ENCODE results near the gene SNAI3. TPM values are rescaled to one million over a fixed set of nuclear protein-coding genes. Genes with fewer than 3 reads are reported as not detected.

SNAI3 gene
- total and polyA plus RNA-seq, 2 of the 8 experiments (the other 6 are each of a cell fraction or from before 2014, with no cell fraction given) = 8.5 to 13.3 TPM

DNA sequence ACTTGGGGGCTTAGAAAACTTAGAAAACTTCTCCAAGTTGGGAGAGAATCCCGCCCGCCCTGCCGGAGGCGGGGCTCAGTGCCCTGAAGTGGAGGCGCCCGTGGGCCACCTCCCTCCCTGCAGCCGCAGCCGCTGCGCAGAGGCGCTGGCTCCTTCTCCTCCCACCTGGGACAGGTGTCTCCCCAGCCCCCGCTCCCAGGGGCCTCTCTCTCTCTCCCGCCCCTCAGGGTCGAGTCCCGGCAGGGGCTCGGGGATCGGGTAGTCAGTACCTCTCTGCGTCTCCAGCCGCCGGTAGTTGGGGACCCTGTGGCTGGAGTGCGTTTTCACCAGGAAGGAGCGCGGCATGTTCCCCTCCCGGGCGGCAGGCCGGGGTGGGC, 257 bp downstream of the SNAI3 start:
- H3K23me2 ChIP-seq (ENCODE audit: low read depth, low read length) = peaks cover 13% of the 10 kb centered on the region; the same call in 1 of the 2 replicates
- CTCF ChIA-PET (ENCODE audit: partially characterized antibody) = interaction anchor here (0.8 to 5.7 kb wide), 6 partner anchors 13 to 123 kb away, joined by 3 to 87 read pairs (median 5); no protein-coding TSS in a partner anchor
- 4% methylated on average over 14 of the region's 25 CpGs; no CpG with 5 or more reads in 1 of the 2 experiments for WGBS, 2 experiments (ENCODE audit: extremely low coverage in 1 of 2, insufficient coverage in 1 of 2, insufficient read length in 1 of 2, insufficient replicate concordance in 2 of 2, low coverage in 1 of 2, low lambda C conversion rate in 2 of 2, missing lambda C conversion rate in 1 of 2)
- no peak overlapping the region for H3K14ac ChIP-seq (ENCODE audit: insufficient read length)
- H2BK5ac ChIP-seq (ENCODE audit: low read depth, low read length) = 0 out of 2 replicates have a peak overlapping the region, but pooled peaks have one; percentile 35
- no peaks in the 10 kb centered on the region for H3K79me2 ChIP-seq (ENCODE audit: control insufficient read depth in 1 of 2, insufficient read depth in 2 of 2, low read length in 2 of 2)
- H4K5ac ChIP-seq (ENCODE audit: insufficient read length, low read depth, low read length) = no peak overlapping the region
- no peak overlapping the region for H2BK120ac ChIP-seq (replicated peaks; ENCODE audit: low read depth, low read length)
- H2AK5ac ChIP-seq (ENCODE audit: low read depth, low read length) = no peak overlapping the region
- no peaks in the 10 kb centered on the region for H3K36me3 ChIP-seq (ENCODE audit: control insufficient read depth in 2 of 4, insufficient read depth in 4 of 4, low read length in 3 of 4)
- H3K27me3 ChIP-seq (replicated peaks in 1 of 4; ENCODE audit: control insufficient read depth in 3 of 4, extremely low read depth in 1 of 4, insufficient read depth in 3 of 4, low read length in 3 of 4) = peaks cover 0 to 12% (median 9%) of the 10 kb centered on the region in 4 experiments; a peak in 3 of 7 replicates
- no peak for DNase-seq (ENCODE audit: low read depth in 1 of 2, low spot score in 2 of 2)
- H2AFZ ChIP-seq (ENCODE audit: low read length) = no peak overlapping the region
- peak overlapping the region; percentile 69 to 95 for H3K4me2 ChIP-seq (ENCODE audit: insufficient read depth in 1 of 2, low read depth in 2 of 2, low read length in 2 of 2)
- no peak for FAIRE-seq
- H2BK12ac ChIP-seq (ENCODE audit: low read depth, low read length) = no peak overlapping the region
- H3K9me3 ChIP-seq (ENCODE audit: insufficient read depth in 2 of 2, low read depth in 1 of 2, low read length in 1 of 2) = no peaks in the 10 kb centered on the region
- no peak overlapping the region for H2BK15ac ChIP-seq (ENCODE audit: low read length)
- peak overlapping the region; percentile 61 to 77 (median 69) for H3K4me3 ChIP-seq (ENCODE audit: extremely low read depth in 1 of 4, insufficient read depth in 2 of 4, low read depth in 3 of 4, low read length in 4 of 4)
- H4K91ac ChIP-seq (replicated peaks; ENCODE audit: insufficient read length, low read length) = no peak overlapping the region
- peaks cover 0 to 3% of the 10 kb centered on the region in 2 experiments for H4K20me1 ChIP-seq (replicated peaks in 1 of 2; ENCODE audit: control insufficient read depth in 1 of 2, insufficient read depth in 2 of 2, low read length in 2 of 2)
- no peak overlapping the region for H2BK20ac ChIP-seq (ENCODE audit: low read length)
- H3K27ac ChIP-seq (ENCODE audit: low read depth, low read length) = no peak overlapping the region
- peak overlapping the region; percentile 28 for H4K8ac ChIP-seq (ENCODE audit: extremely low read depth, insufficient read depth, low read length)
- H3K56ac ChIP-seq (replicated peaks; ENCODE audit: insufficient read length, low read depth, low read length) = no peak overlapping the region
- H3K4ac ChIP-seq (replicated peaks; ENCODE audit: insufficient read length, low read depth, low read length) = no peak overlapping the region
- peak overlapping the region; percentile 78 for H3K18ac ChIP-seq (ENCODE audit: extremely low read depth, low read length)
- H3K79me1 ChIP-seq (ENCODE audit: low read depth, low read length) = no peaks in the 10 kb centered on the region
- POLR2A ChIA-PET (ENCODE audit: partially characterized antibody) = interaction anchor here (0.6 to 2.3 kb wide), 5 partner anchors 14 to 177 kb away, joined by 3 to 6 read pairs (median 4); partner anchors contain the start of gene MVD
- H3K4me1 ChIP-seq (replicated peaks in 1 of 4; ENCODE audit: control insufficient read depth in 3 of 4, insufficient read depth in 4 of 4, low read length in 3 of 4) = peaks cover 0 to 8% (median 6%) of the 10 kb centered on the region in 4 experiments; a peak in 6 of 7 replicates
- no peak overlapping the region for H3K23ac ChIP-seq (ENCODE audit: insufficient read length)
- peak overlapping the region in 1 of 4 experiments; percentile 41; a peak in 1 of 7 replicates for H3K9ac ChIP-seq (replicated peaks in 1 of 4; ENCODE audit: extremely low read depth in 1 of 4, low read depth in 3 of 4, low read length in 3 of 4)
- TF ChIP-seq, protein P1, sequence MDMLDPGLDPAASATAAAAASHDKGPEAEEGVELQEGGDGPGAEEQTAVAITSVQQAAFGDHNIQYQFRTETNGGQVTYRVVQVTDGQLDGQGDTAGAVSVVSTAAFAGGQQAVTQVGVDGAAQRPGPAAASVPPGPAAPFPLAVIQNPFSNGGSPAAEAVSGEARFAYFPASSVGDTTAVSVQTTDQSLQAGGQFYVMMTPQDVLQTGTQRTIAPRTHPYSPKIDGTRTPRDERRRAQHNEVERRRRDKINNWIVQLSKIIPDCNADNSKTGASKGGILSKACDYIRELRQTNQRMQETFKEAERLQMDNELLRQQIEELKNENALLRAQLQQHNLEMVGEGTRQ (IDR thresholded peaks at IDR 0.05; ENCODE audit: low read length) = no peak
- TF ChIP-seq, protein P2, sequence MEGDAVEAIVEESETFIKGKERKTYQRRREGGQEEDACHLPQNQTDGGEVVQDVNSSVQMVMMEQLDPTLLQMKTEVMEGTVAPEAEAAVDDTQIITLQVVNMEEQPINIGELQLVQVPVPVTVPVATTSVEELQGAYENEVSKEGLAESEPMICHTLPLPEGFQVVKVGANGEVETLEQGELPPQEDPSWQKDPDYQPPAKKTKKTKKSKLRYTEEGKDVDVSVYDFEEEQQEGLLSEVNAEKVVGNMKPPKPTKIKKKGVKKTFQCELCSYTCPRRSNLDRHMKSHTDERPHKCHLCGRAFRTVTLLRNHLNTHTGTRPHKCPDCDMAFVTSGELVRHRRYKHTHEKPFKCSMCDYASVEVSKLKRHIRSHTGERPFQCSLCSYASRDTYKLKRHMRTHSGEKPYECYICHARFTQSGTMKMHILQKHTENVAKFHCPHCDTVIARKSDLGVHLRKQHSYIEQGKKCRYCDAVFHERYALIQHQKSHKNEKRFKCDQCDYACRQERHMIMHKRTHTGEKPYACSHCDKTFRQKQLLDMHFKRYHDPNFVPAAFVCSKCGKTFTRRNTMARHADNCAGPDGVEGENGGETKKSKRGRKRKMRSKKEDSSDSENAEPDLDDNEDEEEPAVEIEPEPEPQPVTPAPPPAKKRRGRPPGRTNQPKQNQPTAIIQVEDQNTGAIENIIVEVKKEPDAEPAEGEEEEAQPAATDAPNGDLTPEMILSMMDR (IDR thresholded peaks at IDR 0.05; ENCODE audit: control extremely low read depth in 1 of 3, insufficient read depth in 1 of 3, low read depth in 1 of 3, low read length in 3 of 3) = no peak
- TF ChIP-seq KDM4A (IDR thresholded peaks at IDR 0.05; ENCODE audit: low read depth, low read length, severe bottlenecking) (peak; percentile 65), ASH2L (IDR thresholded peaks at IDR 0.05; ENCODE audit: low read length) (peak; percentile 50), EP300 (IDR thresholded peaks at IDR 0.05; ENCODE audit: borderline replicate concordance in 1 of 2, low read depth in 2 of 2, low read length in 2 of 2) (no peak), CEBPB (IDR thresholded peaks at IDR 0.05; ENCODE audit: low read depth, low read length) (no peak), SP2 (IDR thresholded peaks at IDR 0.05; ENCODE audit: low read length) (no peak), MAFK (IDR thresholded peaks at IDR 0.05; ENCODE audit: low read depth, low read length) (no peak), SAP30 (IDR thresholded peaks at IDR 0.05; ENCODE audit: insufficient read depth, insufficient replicate concordance, low read length) (no peak)

Data from H1 (cell line).